H9 (cell line): ENCODE data around the gene ANKRD44. TPM values are rescaled to one million over a fixed set of nuclear protein-coding genes. Genes with fewer than 3 reads are reported as not detected.

Experiments used
- DNase-seq: peaks from one replicate; pipeline ENCODE4 v3.0.0-alpha.2; 2017
- H2AFZ ChIP-seq: one replicate; pipeline ENCODE4 v1.6.1; 2013; ENCODE audit warnings: mild to moderate bottlenecking, low read length, control low read depth, moderate library complexity
- H2AK5ac ChIP-seq: 2 replicates; pipeline ENCODE4 v1.6.1; 2013; ENCODE audit warnings: low read length, control low read depth, mixed read lengths; ENCODE audit not compliant: insufficient read length
- H2BK120ac ChIP-seq: one replicate; pipeline ENCODE4 v1.6.1; 2013; ENCODE audit warnings: low read depth, mild to moderate bottlenecking, low read length, control low read depth, inconsistent platforms; ENCODE audit not compliant: poor library complexity, severe bottlenecking
- H2BK12ac ChIP-seq: 2 replicates; pipeline ENCODE4 v1.6.1; 2013; ENCODE audit warnings: low read length, control low read depth, mixed read lengths, low read depth; ENCODE audit not compliant: insufficient read length
- H2BK15ac ChIP-seq: 2 replicates; pipeline ENCODE4 v1.6.1; 2013; ENCODE audit warnings: low read depth, low read length, control low read depth
- H2BK20ac ChIP-seq: one replicate; pipeline ENCODE4 v1.6.1; 2013; ENCODE audit warnings: low read depth, mild to moderate bottlenecking, low read length, control low read depth, inconsistent platforms; ENCODE audit not compliant: poor library complexity, severe bottlenecking
- H2BK5ac ChIP-seq: 2 replicates; pipeline ENCODE4 v1.6.1; 2013; ENCODE audit warnings: low read length, control low read depth, mixed read lengths; ENCODE audit not compliant: insufficient read length
- H3K14ac ChIP-seq: 2 replicates; pipeline ENCODE4 v1.6.1; 2013; ENCODE audit warnings: low read length, control low read depth; ENCODE audit not compliant: insufficient read depth
- H3K18ac ChIP-seq: 2 replicates; pipeline ENCODE4 v1.6.1; 2013; ENCODE audit warnings: low read depth, mild to moderate bottlenecking, mixed read lengths, low read length, control low read depth; ENCODE audit not compliant: insufficient read length
- H3K23ac ChIP-seq: 2 replicates; pipeline ENCODE4 v1.6.1; 2013; ENCODE audit warnings: low read length, control low read depth, mixed read lengths, low read depth; ENCODE audit not compliant: insufficient read length
- H3K23me2 ChIP-seq: 2 replicates; pipeline ENCODE4 v1.6.1; 2013; ENCODE audit warnings: low read depth, mild to moderate bottlenecking, mixed read lengths, low read length, control low read depth; ENCODE audit not compliant: insufficient read length, poor library complexity, severe bottlenecking
- H3K27ac ChIP-seq: 2 replicates; pipeline ENCODE4 v1.5.1; 2013; ENCODE audit warnings: low read length, control low read depth, mixed read lengths, low read depth; ENCODE audit not compliant: insufficient read length
- H3K27me3 ChIP-seq: 2 replicates; pipeline ENCODE4 v1.6.1; 2013; ENCODE audit warnings: low read length, control low read depth, inconsistent platforms; ENCODE audit not compliant: insufficient read depth
- H3K4ac ChIP-seq: 2 replicates; pipeline ENCODE4 v1.6.1; 2013; ENCODE audit warnings: low read depth, mild to moderate bottlenecking, control low read depth, inconsistent platforms, low read length, moderate library complexity
- H3K4me1 ChIP-seq: 2 replicates; pipeline ENCODE4 v1.6.1; 2013; ENCODE audit warnings: low read length, control low read depth, inconsistent platforms; ENCODE audit not compliant: insufficient read depth
- H3K4me2 ChIP-seq: 2 replicates; pipeline ENCODE4 v1.6.1; 2013; ENCODE audit warnings: low read length, control low read depth, mixed read lengths; ENCODE audit not compliant: insufficient read length, insufficient read depth
- H3K56ac ChIP-seq: 2 replicates; pipeline ENCODE4 v1.6.1; 2013; ENCODE audit warnings: low read depth, mild to moderate bottlenecking, mixed read lengths, low read length, control low read depth; ENCODE audit not compliant: insufficient read length
- H3K79me1 ChIP-seq: 2 replicates; pipeline ENCODE4 v1.6.1; 2013; ENCODE audit warnings: low read depth, mild to moderate bottlenecking, moderate library complexity, low read length, control low read depth, inconsistent platforms; ENCODE audit not compliant: insufficient read depth, poor library complexity, severe bottlenecking
- H3K79me2 ChIP-seq: 2 replicates; pipeline ENCODE4 v1.6.1; 2013; ENCODE audit warnings: low read length, control low read depth, inconsistent platforms; ENCODE audit not compliant: insufficient read depth
- H3K9ac ChIP-seq: 2 replicates; pipeline ENCODE4 v1.6.1; 2013; ENCODE audit warnings: low read length, control low read depth, mixed read lengths; ENCODE audit not compliant: insufficient read length; ENCODE audit errors: extremely low read depth
- H3K9me3 ChIP-seq: one replicate; pipeline ENCODE4 v1.6.1; 2013; ENCODE audit warnings: low read depth, low read length, inconsistent platforms; ENCODE audit not compliant: control insufficient read depth
- H3T11ph ChIP-seq: one replicate; pipeline ENCODE4 v1.6.1; 2013; ENCODE audit warnings: mild to moderate bottlenecking, low read length, control low read depth, inconsistent platforms
- H4K20me1 ChIP-seq: one replicate; pipeline ENCODE4 v1.6.1; 2013; ENCODE audit not compliant: control insufficient read depth, insufficient read length, insufficient read depth
- H4K5ac ChIP-seq: 2 replicates; pipeline ENCODE4 v1.6.1; 2013; ENCODE audit warnings: low read depth, mild to moderate bottlenecking, mixed read lengths, low read length, control low read depth; ENCODE audit not compliant: insufficient read length
- H4K8ac ChIP-seq: replicated peaks from 2 replicates; pipeline ENCODE4 v1.6.1; 2013; ENCODE audit warnings: low read length, control low read depth, mixed read lengths, low read depth; ENCODE audit not compliant: insufficient read length
- H4K91ac ChIP-seq: 2 replicates; pipeline ENCODE4 v1.6.1; 2013; ENCODE audit warnings: low read depth, mild to moderate bottlenecking, moderate library complexity, mixed read lengths, low read length, control low read depth; ENCODE audit not compliant: insufficient read length
- H3K27ac Mint-ChIP-seq, 3 experiments: 2 replicates in 2 of 3; 3 replicates in 1 of 3; pipeline ENCODE4 v1.8.0; 2020 to 2021; ENCODE audit warnings: mixed read lengths in 3 of 3, mild to moderate bottlenecking in 1 of 3, moderate library complexity in 1 of 3
- H3K27me3 Mint-ChIP-seq: 2 replicates; pipeline ENCODE4 v1.8.0; 2021; ENCODE audit warnings: low read depth, mild to moderate bottlenecking, moderate library complexity, mixed read lengths
- H3K36me3 Mint-ChIP-seq, 3 experiments: 2 replicates in 2 of 3; 3 replicates in 1 of 3; pipeline ENCODE4 v1.8.0; 2020 to 2021; ENCODE audit warnings: low read depth in 3 of 3, mixed read lengths in 3 of 3; ENCODE audit not compliant: insufficient read depth in 1 of 3
- H3K4me1 Mint-ChIP-seq, 2 experiments: 2 replicates each; pipeline ENCODE4 v1.8.0; 2020; ENCODE audit warnings: mixed read lengths in 2 of 2
- H3K4me3 Mint-ChIP-seq, 2 experiments: 2 replicates in 1 of 2; 3 replicates in 1 of 2; pipeline ENCODE4 v1.8.0; 2020 to 2021; ENCODE audit warnings: mild to moderate bottlenecking in 2 of 2, mixed read lengths in 2 of 2, moderate library complexity in 1 of 2
- H3K9me3 Mint-ChIP-seq, 2 experiments: 2 replicates in 1 of 2; 3 replicates in 1 of 2; pipeline ENCODE4 v1.8.0; 2020; ENCODE audit warnings: mild to moderate bottlenecking in 2 of 2, mixed read lengths in 2 of 2, moderate library complexity in 1 of 2
- CTCF ChIP-seq: fragments of 200-600 bp; sonication (generic); conservative IDR thresholded peaks from 3 replicates; pipeline ENCODE4 v1.8.0; 2021; ENCODE audit warnings: antibody characterized with exemption, mild to moderate bottlenecking
- WGBS: extraction: QIAGEN DNeasy Blood & Tissue Kit; methylation state at CpG from one replicate; pipeline ENCODE4 v1.1.7; 2013; ENCODE audit warnings: missing lambda C conversion rate, low lambda C conversion rate, mixed read lengths; ENCODE audit not compliant: insufficient read length; ENCODE audit errors: extremely low coverage; 5-methylcytosine and 5-hydroxymethylcytosine counted together
- total RNA-seq: library from RNA; stranded (reverse); gene quantifications from 2 replicates; pipeline ENCODE4 v1.2.1, GENCODE V29; 2021

The ANKRD44 gene
- total RNA-seq, 1 experiment from 2014 or later, result 1.9 TPM

GRCh38 chr2:197328461-197328860, 17.9 kb upstream of the ANKRD44 start:
- H3K4ac ChIP-seq, result no peak overlapping the region
- Mint-ChIP-seq H3K36me3 (no peaks in the 10 kb centered on the region), H3K4me1 (no peaks in the 10 kb centered on the region), H3K9me3 (no peaks in the 10 kb centered on the region), H3K27ac (no peak overlapping the region; a peak in 1 of 7 replicates), H3K4me3 (no peak overlapping the region), H3K27me3 (peaks cover 2% of the 10 kb centered on the region; the same call in 1 of the 2 replicates)
- H2BK120ac ChIP-seq, result no peak overlapping the region
- H4K91ac ChIP-seq, result no peak overlapping the region
- no peaks in the 10 kb centered on the region for H3K79me1 ChIP-seq
- no peaks in the 10 kb centered on the region for H4K20me1 ChIP-seq
- no peak overlapping the region for H3K56ac ChIP-seq
- no peaks in the 10 kb centered on the region for H3K4me1 ChIP-seq
- TF ChIP-seq CTCF, result no peak
- H3K9me3 ChIP-seq, result no peaks in the 10 kb centered on the region
- no CpG with 5 or more reads among the region's 5 CpGs for WGBS
- DNase-seq, result no peak
- no peak overlapping the region for H2BK12ac ChIP-seq
- H2BK15ac ChIP-seq, result no peak overlapping the region
- H3K27ac ChIP-seq, result no peak overlapping the region
- no peak overlapping the region for H2AK5ac ChIP-seq
- no peaks in the 10 kb centered on the region for H3K23me2 ChIP-seq
- H3K27me3 ChIP-seq, result no peaks in the 10 kb centered on the region
- no peak overlapping the region for H2AFZ ChIP-seq
- H3K4me2 ChIP-seq, result no peak overlapping the region
- H3K18ac ChIP-seq, result no peak overlapping the region
- H2BK20ac ChIP-seq, result no peak overlapping the region
- no peak overlapping the region for H3T11ph ChIP-seq
- H4K8ac ChIP-seq, result no peak overlapping the region
- no peak overlapping the region for H3K23ac ChIP-seq
- H3K9ac ChIP-seq, result no peak overlapping the region
- H3K14ac ChIP-seq, result no peak overlapping the region
- no peaks in the 10 kb centered on the region for H3K79me2 ChIP-seq
- no peak overlapping the region for H2BK5ac ChIP-seq
- no peak overlapping the region for H4K5ac ChIP-seq
